Glutamatergic neuron (in vitro differentiated cells): ENCODE data around the gene TTC9C. TPM values are rescaled to one million over a fixed set of nuclear protein-coding genes. Genes with fewer than 3 reads are reported as not detected.
"Not testable (repeated sequence)": the region's sequence is repeated elsewhere in the genome, so short reads cannot be mapped to it uniquely, and the experiment has no call there.

Source experiments
- DNase-seq: peaks from one replicate; pipeline ENCODE4 v3.0.0; 2022
- H3K27ac Mint-ChIP-seq: one replicate; pipeline ENCODE4 v1.8.0; 2020; ENCODE audit warnings: mild to moderate bottlenecking, mixed read lengths, inconsistent platforms; ENCODE audit not compliant: unreplicated experiment
- H3K27me3 Mint-ChIP-seq: one replicate; pipeline ENCODE4 v1.8.0; 2020; ENCODE audit warnings: mild to moderate bottlenecking, moderate library complexity, mixed read lengths, inconsistent platforms; ENCODE audit not compliant: unreplicated experiment
- H3K36me3 Mint-ChIP-seq: one replicate; pipeline ENCODE4 v1.8.0; 2020; ENCODE audit warnings: mild to moderate bottlenecking, mixed read lengths, inconsistent platforms; ENCODE audit not compliant: unreplicated experiment
- H3K4me1 Mint-ChIP-seq: one replicate; pipeline ENCODE4 v1.8.0; 2020; ENCODE audit warnings: mild to moderate bottlenecking, low read depth, mixed read lengths, inconsistent platforms; ENCODE audit not compliant: unreplicated experiment
- H3K4me3 Mint-ChIP-seq: one replicate; pipeline ENCODE4 v1.8.0; 2020; ENCODE audit warnings: mild to moderate bottlenecking, mixed read lengths, inconsistent platforms; ENCODE audit not compliant: unreplicated experiment
- H3K9me3 Mint-ChIP-seq: one replicate; pipeline ENCODE4 v1.8.0; 2020; ENCODE audit warnings: mild to moderate bottlenecking, moderate library complexity, mixed read lengths, inconsistent platforms; ENCODE audit not compliant: unreplicated experiment
- CTCF ChIP-seq: fragments of 200-600 bp; sonication (generic); IDR thresholded peaks from one replicate; pipeline ENCODE4 v1.5.0; 2021; ENCODE audit not compliant: partially characterized antibody, unreplicated experiment
- total RNA-seq: library from RNA; stranded (reverse); fragmentation: NEBNext Ultra II Directional; extraction: Animal tissue kit (Norgen Biotek cat#: 25700); gene quantifications from one replicate; pipeline ENCODE4 v1.2.1, GENCODE V29; 2021; ENCODE audit not compliant: unreplicated experiment

Gene TTC9C
- total RNA-seq, 1 donor from 2014 or later, result 34.1 TPM

GRCh38 chr11:62726156-62726914 is 2.0 kb upstream of the TTC9C start:
- H3K36me3 Mint-ChIP-seq, result no peaks in the 10 kb centered on the region
- H3K9me3 Mint-ChIP-seq, result peaks cover 13% of the 10 kb centered on the region
- no peak for TF ChIP-seq CTCF
- peaks cover 19% of the 10 kb centered on the region for H3K4me1 Mint-ChIP-seq
- peak; percentile 36 for DNase-seq
- peaks cover 12% of the 10 kb centered on the region for H3K27me3 Mint-ChIP-seq
- peak overlapping the region; percentile 91 for H3K27ac Mint-ChIP-seq
- H3K4me3 Mint-ChIP-seq, result peak overlapping the region; percentile 95

- peaks cover 13% of the 10 kb centered on the region for H3K9me3 Mint-ChIP-seq
- no peak overlapping the region for H3K27ac Mint-ChIP-seq
- DNase-seq, result no peak
Observed at GRCh38 chr11:62726915-62727164, 1.4 kb upstream of the TTC9C start.

DNA sequence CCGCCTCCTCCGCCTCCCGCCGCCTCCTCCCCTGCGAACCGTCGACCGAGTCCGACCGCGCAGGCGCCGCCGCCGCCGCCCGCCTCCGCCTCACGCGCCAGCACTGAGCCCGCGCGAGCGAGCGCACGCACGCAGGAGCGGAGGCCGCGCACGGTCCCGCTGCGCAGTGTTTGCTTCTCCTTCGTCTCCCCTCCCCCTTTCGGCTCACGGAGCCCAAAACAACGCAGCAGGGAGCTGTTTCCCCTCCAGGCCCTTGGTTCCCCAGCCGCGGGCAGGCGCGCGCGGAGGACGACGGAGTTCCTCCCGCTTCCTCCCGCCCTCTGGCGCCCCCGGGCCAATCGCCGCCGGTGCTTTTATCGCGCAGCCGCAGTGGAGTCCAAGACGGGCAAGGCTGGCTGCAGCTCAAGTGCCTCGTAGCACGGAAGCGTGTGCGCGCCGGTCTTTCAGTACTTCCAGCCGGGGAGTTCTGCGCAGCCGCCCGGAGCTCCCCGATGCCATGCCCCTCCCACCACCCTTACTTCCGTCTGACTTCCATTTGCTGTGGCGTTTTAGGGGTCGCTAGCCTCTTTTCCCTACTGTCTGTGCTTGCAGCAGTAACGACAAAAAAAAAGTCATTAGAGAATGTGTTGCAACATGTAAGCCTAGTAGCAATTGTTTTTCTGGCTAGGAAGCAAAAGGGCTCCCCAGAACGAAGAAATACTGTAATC is 968 bp upstream of the TTC9C start, which contains the start of gene HNRNPUL2:
Gene HNRNPUL2, minus strand, starts transcription at position 293 of the 707 bp plus-strand sequence. CDS start 301 bp downstream, outside the sequence.
- Mint-ChIP-seq H3K36me3 (no peaks in the 10 kb centered on the region), H3K27me3 (peaks cover 12% of the 10 kb centered on the region), H3K4me3 (peak within 1 kb of the TSS; percentile 99), H3K4me1 (peaks cover 19% of the 10 kb centered on the region), H3K27ac (peak within 1 kb of the TSS; percentile 96), H3K9me3 (peaks cover 13% of the 10 kb centered on the region)
- no peak for TF ChIP-seq CTCF
- peak; percentile 98 for DNase-seq

More at GRCh38 chr11:62726915-62727164, 1.4 kb upstream of the TTC9C start:
- Mint-ChIP-seq H3K4me1 (peaks cover 19% of the 10 kb centered on the region), H3K27me3 (peaks cover 12% of the 10 kb centered on the region), H3K4me3 (peak overlapping the region; percentile 95), H3K36me3 (no peaks in the 10 kb centered on the region)
- no peak for TF ChIP-seq CTCF

GRCh38 chr11:62727872-62728170 is 465 bp upstream of the TTC9C start:
- Mint-ChIP-seq H3K27ac (peak overlapping the region; percentile 96), H3K36me3 (no peaks in the 10 kb centered on the region), H3K27me3 (peaks cover 12% of the 10 kb centered on the region), H3K9me3 (peaks cover 13% of the 10 kb centered on the region), H3K4me1 (peaks cover 19% of the 10 kb centered on the region), H3K4me3 (peak overlapping the region; percentile 99)
- no peak for TF ChIP-seq CTCF
- DNase-seq, result peak; percentile 79

- H3K36me3 Mint-ChIP-seq, H3K27ac Mint-ChIP-seq, DNase-seq, H3K4me1 Mint-ChIP-seq: not testable (repeated sequence)
- peak overlapping the region; percentile 74 for H3K4me3 Mint-ChIP-seq
- H3K27me3 Mint-ChIP-seq, result peaks cover 12% of the 10 kb centered on the region
- peaks cover 13% of the 10 kb centered on the region for H3K9me3 Mint-ChIP-seq
Observed at GRCh38 chr11:62730076-62730475, 1.8 kb downstream of the TTC9C start.
